ENCODE data around the gene LRRC28.

The LRRC28 gene

DNA sequence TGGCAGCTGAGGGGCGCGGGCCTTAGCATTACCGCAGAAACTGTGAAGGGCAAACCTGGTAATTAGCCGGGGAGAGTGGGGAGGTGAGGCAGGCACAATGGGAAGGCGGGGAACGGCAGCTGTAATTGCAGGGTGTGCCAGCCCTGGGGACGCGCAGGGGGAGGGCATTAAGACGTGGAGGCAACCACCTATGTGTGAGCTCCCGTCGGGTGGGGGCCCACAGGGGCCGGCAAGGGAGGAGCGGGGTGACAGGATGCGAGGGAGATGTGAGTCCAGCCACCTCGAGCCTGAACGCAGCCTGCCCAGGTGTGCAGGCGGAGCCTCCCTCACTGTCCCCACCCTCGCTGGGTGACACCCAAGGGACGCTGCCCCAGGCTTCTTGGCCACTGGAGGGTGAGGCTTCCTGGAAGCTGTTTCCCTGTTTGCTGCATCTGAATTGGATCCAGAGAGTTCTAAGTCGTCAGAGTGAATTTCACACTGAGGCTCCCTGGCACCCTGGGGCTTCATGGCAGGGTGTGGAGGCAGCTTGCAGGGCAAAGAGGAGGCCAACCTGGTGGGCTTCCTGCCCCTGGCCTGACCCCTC, 183.9 kb downstream of the LRRC28 start:
- DNase-seq (ENCODE audit: low read depth, low spot score): no peak

DNA sequence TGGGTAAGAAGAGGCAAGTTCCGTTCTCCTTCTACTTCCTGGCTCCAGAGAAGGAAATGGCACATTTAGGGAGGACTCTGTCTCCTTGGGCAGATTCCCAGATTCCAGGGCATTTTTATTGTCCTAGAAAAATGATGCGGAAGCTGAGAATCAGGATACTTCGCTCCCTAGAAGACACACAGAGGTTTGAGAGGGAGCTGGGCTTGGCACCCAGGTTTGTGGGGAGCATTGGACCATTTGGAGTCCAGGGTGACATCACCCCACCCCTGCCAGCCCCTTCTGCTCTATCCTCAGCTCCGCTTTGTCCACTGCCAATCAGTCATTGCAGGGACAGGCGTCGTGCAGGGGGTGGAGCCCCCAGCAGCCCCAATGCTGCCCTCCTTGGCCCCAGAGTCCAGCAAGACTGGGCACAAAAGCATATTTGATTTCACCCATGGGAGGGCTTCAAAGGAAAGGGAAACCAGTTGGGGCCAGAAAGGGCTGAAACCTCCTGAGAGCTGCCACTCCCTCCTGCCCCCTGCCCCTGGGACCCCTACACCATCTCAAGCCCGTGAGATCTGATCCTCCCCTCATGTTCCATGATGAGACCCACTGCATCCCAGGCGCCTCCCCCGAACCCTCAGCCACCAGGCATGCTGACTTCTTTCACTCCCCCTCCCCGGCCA, 184.7 kb downstream of the LRRC28 start:
- no peak for DNase-seq (ENCODE audit: low read depth, low spot score)

DNA sequence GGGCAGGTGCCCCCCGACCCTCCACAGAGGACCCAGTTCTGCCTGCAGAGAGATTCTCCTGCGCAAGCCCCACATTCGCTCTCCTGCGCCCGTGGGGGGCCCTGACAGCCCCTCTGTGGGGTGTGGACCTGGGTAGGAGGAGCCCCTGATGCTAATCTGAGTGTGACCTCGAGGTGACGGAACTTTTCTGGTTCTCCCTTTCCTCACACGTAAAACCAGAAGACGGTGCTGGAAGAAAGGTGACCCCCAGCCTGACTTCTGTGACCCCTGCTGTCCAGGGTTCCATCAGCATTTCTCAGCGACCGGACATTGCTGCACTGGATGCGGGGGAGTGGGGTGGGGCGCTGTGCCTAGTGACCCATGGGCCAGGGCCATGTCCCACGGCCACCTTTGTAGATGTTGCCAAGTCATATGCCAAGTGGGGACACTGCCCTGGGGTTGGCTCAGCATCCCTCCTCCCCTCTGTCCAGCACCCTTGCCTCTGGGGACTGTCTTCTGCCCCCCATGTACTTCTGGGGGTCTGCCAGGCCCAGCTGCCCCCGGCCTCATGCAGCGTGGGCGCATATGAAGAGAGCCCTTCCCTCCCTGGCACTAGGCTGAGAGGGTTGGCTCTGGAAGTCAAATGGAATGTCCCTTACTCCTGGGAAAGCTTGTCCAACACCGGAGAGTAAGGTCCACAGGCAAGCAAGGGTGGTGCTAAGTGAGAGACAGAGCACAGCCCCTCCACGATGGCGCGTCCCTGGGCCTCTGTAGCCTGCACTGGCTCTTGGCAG, 185.4 kb downstream of the LRRC28 start:
- DNase-seq (ENCODE audit: low read depth, low spot score): no peak

DNA sequence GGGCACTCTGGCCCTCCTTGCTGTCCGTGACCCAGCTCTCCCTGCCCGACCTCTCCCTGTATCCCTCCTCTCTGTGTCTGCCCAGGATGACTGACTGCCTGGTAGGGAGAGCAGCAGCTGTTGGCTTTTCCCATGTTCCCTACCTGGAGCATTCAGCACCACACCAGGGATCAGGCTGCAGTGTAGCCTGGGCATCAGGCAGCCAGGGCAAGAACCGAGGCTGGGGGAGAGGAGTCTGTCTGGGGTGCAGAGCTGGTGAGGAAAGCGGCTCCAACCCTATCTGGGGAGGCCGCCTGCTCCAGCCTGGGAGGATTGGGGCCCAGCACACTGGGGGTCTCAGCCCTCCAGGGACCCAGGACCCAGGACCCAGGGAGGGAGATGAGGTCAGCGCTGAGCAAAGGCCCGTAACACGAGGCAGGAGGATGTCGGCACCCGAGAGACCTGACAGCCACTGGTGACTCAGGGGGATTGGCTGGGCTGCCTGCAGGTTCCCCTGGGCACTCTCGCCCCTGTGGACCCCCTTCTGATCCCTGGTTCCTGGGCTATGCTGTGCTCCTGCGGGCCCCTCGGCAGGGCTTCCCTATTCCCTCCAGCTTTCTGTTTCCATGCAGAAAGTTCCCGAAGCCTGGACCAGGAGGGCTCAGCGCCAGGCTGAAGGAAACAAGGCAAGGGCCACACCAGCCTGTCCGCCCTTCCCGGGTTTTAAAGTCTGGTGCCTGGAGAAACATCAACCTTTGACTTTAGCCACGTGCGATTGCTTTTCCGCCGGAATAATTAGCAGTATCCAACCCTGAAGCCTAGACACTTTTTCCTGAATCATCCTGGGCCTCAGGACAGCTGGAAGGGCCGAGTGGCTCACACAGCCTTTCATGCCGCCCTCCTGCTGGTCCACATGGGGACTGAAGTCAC, 186.3 kb downstream of the LRRC28 start:
- DNase-seq (ENCODE audit: low read depth, low spot score): no peak

DNA sequence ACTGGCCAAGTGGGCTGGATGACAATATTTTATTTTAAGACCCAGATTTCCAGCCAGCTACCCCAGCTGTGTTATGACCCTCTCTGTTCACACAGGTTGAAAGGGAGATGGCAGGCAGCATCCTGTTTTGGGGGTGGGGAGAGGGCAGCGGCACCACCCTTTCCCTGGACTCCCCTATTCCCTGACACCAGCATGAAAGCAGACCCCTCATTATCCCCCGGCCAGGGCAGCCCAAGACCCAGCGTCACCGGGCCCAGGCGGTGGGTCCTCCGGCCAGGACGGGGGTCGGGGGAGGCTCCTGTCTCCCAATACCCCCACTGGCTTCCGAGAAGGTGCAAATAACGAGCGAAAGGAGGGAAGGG, 186.9 kb downstream of the LRRC28 start:
- no peak for DNase-seq (ENCODE audit: low read depth, low spot score)

DNA sequence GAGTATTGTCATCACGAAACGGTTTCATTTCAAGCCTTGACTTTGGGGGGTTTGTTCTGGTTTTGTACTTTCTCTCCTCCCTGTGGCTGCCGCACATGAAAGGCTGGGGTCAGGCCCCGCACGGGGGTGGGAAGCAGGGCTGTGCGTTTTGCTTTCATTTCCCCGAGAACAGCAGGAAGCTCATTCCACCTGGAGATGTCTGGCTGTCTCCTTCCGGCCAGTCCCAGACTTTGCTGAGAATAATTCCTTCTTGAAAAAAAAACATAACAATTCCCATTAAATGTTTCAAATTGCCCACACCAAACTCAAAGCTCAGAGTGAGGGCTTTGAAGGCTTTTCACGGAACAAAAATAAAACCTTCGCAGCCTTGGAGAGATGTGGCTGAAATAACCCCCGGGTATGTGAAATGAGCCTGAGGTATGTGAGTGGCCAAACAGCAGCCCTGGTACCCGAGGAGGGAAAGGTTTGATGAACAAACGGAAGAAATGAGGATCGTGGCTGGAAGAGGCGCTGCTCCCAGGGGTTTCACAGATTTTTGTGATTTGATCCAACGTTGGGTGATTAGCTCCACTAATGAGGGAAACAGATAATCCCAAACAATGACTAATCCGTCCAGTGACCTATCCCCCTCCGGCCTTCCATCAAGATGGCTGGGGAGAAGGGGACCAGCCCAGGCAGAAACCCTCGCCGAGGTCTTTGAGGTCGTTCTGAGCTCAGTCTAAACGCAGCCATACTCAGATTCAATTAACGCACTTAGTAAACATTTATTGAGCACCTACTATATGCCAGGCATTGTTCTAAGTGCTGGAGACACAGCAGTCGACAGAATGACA, 187.6 kb downstream of the LRRC28 start:
- no peak for DNase-seq (ENCODE audit: low read depth, low spot score)

DNA sequence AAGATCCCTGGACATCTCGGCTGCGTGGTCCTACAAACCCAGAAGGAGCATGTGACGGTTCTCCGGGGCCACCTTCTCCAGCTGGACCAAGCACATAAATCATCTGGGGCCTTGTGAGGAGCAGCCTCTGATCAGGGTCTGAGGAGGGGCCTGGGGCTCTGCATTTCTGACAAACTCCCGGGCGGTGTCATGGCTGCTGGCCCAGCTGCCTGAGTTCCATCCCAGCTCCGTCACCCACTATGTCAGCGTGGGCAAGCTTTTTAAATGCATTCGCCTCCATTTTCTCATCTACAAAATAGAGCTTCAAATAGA, 188.2 kb downstream of the LRRC28 start:
- no peak for DNase-seq (ENCODE audit: low read depth, low spot score)

DNA sequence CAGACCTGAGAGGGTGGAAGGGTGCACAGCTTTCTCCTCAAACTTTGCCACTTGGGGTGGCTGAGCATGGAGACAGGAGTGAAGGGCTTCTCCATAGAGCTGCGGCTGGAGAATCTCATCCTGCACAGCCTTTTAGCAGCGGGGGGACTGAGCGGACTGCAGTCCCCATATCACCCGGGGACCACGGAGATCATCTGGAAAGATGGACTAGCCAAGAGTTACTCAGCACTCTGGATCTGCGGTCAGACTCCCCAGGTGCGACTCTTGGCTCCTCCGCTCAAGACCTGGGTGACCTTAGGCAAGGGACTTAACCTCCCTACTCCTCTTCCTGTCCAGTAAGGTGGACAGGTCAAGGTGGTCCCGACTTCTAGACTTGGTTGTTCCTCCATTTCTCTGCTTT, 188.7 kb downstream of the LRRC28 start:
- no peak for DNase-seq (ENCODE audit: low read depth, low spot score)
